ENCODE measurements around the gene PPA2. TPM values are rescaled to one million over a fixed set of nuclear protein-coding genes. Genes with fewer than 3 reads are reported as not detected.

The PPA2 gene
- total and polyA plus RNA-seq, 2 donors (not counting 1 experiment from before 2014, with no cell fraction given) = 26.9 to 51.5 TPM

DNA sequence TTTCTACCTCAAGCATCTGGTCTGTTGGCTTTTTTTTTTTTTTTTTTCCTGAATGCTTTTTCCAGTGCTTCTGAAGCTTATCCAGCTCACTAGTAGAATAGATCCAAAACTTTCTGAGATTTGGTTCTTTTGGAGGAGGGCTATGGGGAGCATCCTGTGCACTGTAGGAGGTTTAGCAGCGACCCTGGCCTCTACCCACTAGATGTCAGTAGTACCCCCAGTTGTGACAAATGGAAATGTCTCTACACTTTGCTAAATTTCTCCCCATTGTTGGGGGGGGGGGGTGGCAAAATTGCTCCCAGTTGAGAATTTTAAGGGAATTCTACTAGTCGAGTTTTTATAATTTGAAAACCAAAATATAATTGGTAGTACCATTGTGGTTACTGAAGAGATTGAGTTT, 23.0 kb upstream of the PPA2 start:
- ChIA-PET CTCF (interaction anchor here (0.7 to 3.1 kb wide), 5 partner anchors 23 to 439 kb away, joined by 3 to 8 read pairs (median 3); partner anchors contain the start of gene PPA2), POLR2A (no interaction called here)
- no peak for TF ChIP-seq EZH2 (IDR thresholded peaks at IDR 0.05; ENCODE audit: borderline replicate concordance, insufficient read depth, low read depth, low read length, poor library complexity, severe bottlenecking)
- TF ChIP-seq, protein P1, sequence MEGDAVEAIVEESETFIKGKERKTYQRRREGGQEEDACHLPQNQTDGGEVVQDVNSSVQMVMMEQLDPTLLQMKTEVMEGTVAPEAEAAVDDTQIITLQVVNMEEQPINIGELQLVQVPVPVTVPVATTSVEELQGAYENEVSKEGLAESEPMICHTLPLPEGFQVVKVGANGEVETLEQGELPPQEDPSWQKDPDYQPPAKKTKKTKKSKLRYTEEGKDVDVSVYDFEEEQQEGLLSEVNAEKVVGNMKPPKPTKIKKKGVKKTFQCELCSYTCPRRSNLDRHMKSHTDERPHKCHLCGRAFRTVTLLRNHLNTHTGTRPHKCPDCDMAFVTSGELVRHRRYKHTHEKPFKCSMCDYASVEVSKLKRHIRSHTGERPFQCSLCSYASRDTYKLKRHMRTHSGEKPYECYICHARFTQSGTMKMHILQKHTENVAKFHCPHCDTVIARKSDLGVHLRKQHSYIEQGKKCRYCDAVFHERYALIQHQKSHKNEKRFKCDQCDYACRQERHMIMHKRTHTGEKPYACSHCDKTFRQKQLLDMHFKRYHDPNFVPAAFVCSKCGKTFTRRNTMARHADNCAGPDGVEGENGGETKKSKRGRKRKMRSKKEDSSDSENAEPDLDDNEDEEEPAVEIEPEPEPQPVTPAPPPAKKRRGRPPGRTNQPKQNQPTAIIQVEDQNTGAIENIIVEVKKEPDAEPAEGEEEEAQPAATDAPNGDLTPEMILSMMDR (IDR thresholded peaks at IDR 0.05) = no peak
- H3K4me3 ChIP-seq (ENCODE audit: control extremely low read depth in 1 of 5, extremely low read depth in 1 of 5, insufficient read depth in 1 of 5, low read depth in 2 of 5, low read length in 4 of 5) = no peak overlapping the region
- Mint-ChIP-seq H3K9me3 (ENCODE audit: insufficient read depth) (no peaks in the 10 kb centered on the region), H3K27ac (no peak overlapping the region), H3K27me3 (peaks cover 19% of the 10 kb centered on the region), H3K4me3 (no peak overlapping the region), H3K4me1 (no peaks in the 10 kb centered on the region)
- no peak overlapping the region for H2AFZ ChIP-seq (ENCODE audit: insufficient read depth, low read depth, low read length, poor library complexity, severe bottlenecking)
- no CpG with 5 or more reads among the region's 2 CpGs for WGBS (ENCODE audit: insufficient coverage)
- no peaks in the 10 kb centered on the region for H4K20me1 ChIP-seq (ENCODE audit: control insufficient read depth, insufficient read depth, low read length, poor library complexity, severe bottlenecking)
- no peaks in the 10 kb centered on the region for H3K4me1 ChIP-seq (ENCODE audit: control insufficient read depth in 2 of 2, insufficient read depth in 2 of 2, low read length in 2 of 2)
- H3K9me3 ChIP-seq (ENCODE audit: control extremely low read depth in 1 of 3, control insufficient read depth in 2 of 3, insufficient read depth in 1 of 3, low read length in 2 of 3) = no peaks in the 10 kb centered on the region
- no peak overlapping the region for H3K27ac ChIP-seq (ENCODE audit: low read length in 2 of 2)
- no peak overlapping the region for H3K4me2 ChIP-seq (replicated peaks; ENCODE audit: low read depth, low read length, poor library complexity, severe bottlenecking)
- intact Hi-C loops (cut with micrococcal nuclease) = no loop called here
- ATAC-seq (ENCODE audit: low read depth) (no peak), DNase-seq (no peak)
- no peaks in the 10 kb centered on the region for H3K36me3 ChIP-seq (replicated peaks in 1 of 2; ENCODE audit: control extremely low read depth in 1 of 2, control insufficient read depth in 1 of 2, extremely low read depth in 1 of 2, insufficient read depth in 2 of 2, low read length in 1 of 2)
- H3K27me3 ChIP-seq (replicated peaks in 1 of 4; ENCODE audit: control extremely low read depth in 1 of 4, control insufficient read depth in 3 of 4, insufficient read depth in 4 of 4, low read length in 3 of 4) = peaks cover 0 to 10% (median 0%) of the 10 kb centered on the region in 4 experiments
- no peak overlapping the region for H3K9ac ChIP-seq (ENCODE audit: low read length)
- H3K79me2 ChIP-seq (ENCODE audit: control insufficient read depth, insufficient read depth, low read length) = no peaks in the 10 kb centered on the region

DNA sequence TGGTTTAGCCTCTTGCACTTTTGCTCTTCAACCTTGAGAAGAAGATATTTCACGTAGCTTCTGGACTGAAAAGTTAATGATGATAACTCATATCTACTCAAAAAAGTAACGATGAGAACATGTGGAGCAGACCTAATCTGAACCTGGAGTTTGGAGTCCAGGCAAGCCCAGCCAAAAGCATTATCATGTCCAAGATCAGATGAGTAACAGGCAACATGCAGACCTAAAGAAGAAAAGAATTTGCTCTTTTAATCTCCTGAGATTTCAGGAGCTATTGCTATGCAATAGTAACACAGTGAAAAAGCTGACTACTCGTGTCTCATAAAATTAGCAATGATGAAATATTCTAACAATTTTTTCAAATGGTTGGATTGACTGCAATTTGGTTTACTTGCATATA, 21.8 kb upstream of the PPA2 start:
- Histone ChIP-seq H4K20me1 (ENCODE audit: control insufficient read depth, insufficient read depth, low read length, poor library complexity, severe bottlenecking) (no peaks in the 10 kb centered on the region), H3K4me3 (ENCODE audit: control extremely low read depth in 1 of 5, extremely low read depth in 1 of 5, insufficient read depth in 1 of 5, low read depth in 2 of 5, low read length in 4 of 5) (no peak overlapping the region), H3K4me1 (ENCODE audit: control insufficient read depth in 2 of 2, insufficient read depth in 2 of 2, low read length in 2 of 2) (no peaks in the 10 kb centered on the region), H3K36me3 (replicated peaks in 1 of 2; ENCODE audit: control extremely low read depth in 1 of 2, control insufficient read depth in 1 of 2, extremely low read depth in 1 of 2, insufficient read depth in 2 of 2, low read length in 1 of 2) (no peaks in the 10 kb centered on the region), H2AFZ (ENCODE audit: insufficient read depth, low read depth, low read length, poor library complexity, severe bottlenecking) (no peak overlapping the region), H3K9me3 (ENCODE audit: control extremely low read depth in 1 of 3, control insufficient read depth in 2 of 3, insufficient read depth in 1 of 3, low read length in 2 of 3) (no peaks in the 10 kb centered on the region), H3K79me2 (ENCODE audit: control insufficient read depth, insufficient read depth, low read length) (no peaks in the 10 kb centered on the region), H3K4me2 (replicated peaks; ENCODE audit: low read depth, low read length, poor library complexity, severe bottlenecking) (no peak overlapping the region), H3K9ac (ENCODE audit: low read length) (no peak overlapping the region), H3K27ac (ENCODE audit: low read length in 2 of 2) (no peak overlapping the region), H3K27me3 (replicated peaks in 1 of 4; ENCODE audit: control extremely low read depth in 1 of 4, control insufficient read depth in 3 of 4, insufficient read depth in 4 of 4, low read length in 3 of 4) (peaks cover 0 to 10% (median 0%) of the 10 kb centered on the region in 4 experiments)
- intact Hi-C loops (cut with micrococcal nuclease) = no loop called here
- ATAC-seq (ENCODE audit: low read depth) = no peak
- peaks cover 19% of the 10 kb centered on the region for H3K27me3 Mint-ChIP-seq
- no peak for DNase-seq
- no peak overlapping the region for H3K4me3 Mint-ChIP-seq
- CTCF ChIA-PET = interaction anchor here (1.5 to 3.1 kb wide), 2 partner anchors 22 to 219 kb away, joined by 4 to 8 read pairs; partner anchors contain the start of gene PPA2
- no peaks in the 10 kb centered on the region for H3K4me1 Mint-ChIP-seq
- POLR2A ChIA-PET = no interaction called here
- H3K9me3 Mint-ChIP-seq (ENCODE audit: insufficient read depth) = no peaks in the 10 kb centered on the region
- TF ChIP-seq EZH2 (IDR thresholded peaks at IDR 0.05; ENCODE audit: borderline replicate concordance, insufficient read depth, low read depth, low read length, poor library complexity, severe bottlenecking) = no peak
- TF ChIP-seq, protein P1 (IDR thresholded peaks at IDR 0.05) = no peak
- H3K27ac Mint-ChIP-seq = no peak overlapping the region
- 100% methylated on average over 1 of the region's 3 CpGs for WGBS (ENCODE audit: insufficient coverage)

Data from B cell (primary cell).